ENCODE results near the gene BACH1. TPM values are rescaled to one million over a fixed set of nuclear protein-coding genes. Genes with fewer than 3 reads are reported as not detected.

Gene BACH1
- total and polyA plus RNA-seq, 4 experiments from 2014 or later, result 19.1 to 49.0 (median 32.9) TPM

GRCh38 chr21:29372063-29372802 lies 73.5 kb downstream of the BACH1 start:
- Histone ChIP-seq H3K36me3 (ENCODE audit: insufficient read depth, low read length) (no peaks in the 10 kb centered on the region), H3K4me3 (ENCODE audit: low read length in 2 of 2) (no peak overlapping the region), H3K4me1 (ENCODE audit: insufficient read depth, low read length) (peaks cover 8% of the 10 kb centered on the region), H3K27me3 (ENCODE audit: insufficient read depth, low read length) (no peaks in the 10 kb centered on the region), H3K27ac (ENCODE audit: low read depth, low read length) (no peak overlapping the region), H3K9me3 (ENCODE audit: control insufficient read depth in 1 of 2, low read length in 2 of 2) (no peaks in the 10 kb centered on the region)
- intact Hi-C loops (cut with micrococcal nuclease), result loop anchor here (1.0 kb wide), 4 partner anchors 139 to 282 kb away; no protein-coding TSS in a partner anchor
- H3K9me3 Mint-ChIP-seq, result no peaks in the 10 kb centered on the region
- peaks cover 0 to 2% of the 10 kb centered on the region in 2 donors for H3K36me3 Mint-ChIP-seq
- H3K27ac Mint-ChIP-seq, result peak overlapping the region in 3 of 7 donors; percentile 57 to 63 (median 63)
- peaks cover 9 to 15% (median 10%) of the 10 kb centered on the region in 4 donors for H3K4me1 Mint-ChIP-seq
- POLR2A ChIA-PET (ENCODE audit: partially characterized antibody), result no interaction called here
- no peak overlapping the region for H3K4me3 Mint-ChIP-seq
- CTCF ChIA-PET (ENCODE audit: partially characterized antibody), result interaction anchor here (0.7 to 12.9 kb wide), 21 partner anchors 9 to 626 kb away, joined by 3 to 241 read pairs (median 5); no protein-coding TSS in a partner anchor
- H3K27me3 Mint-ChIP-seq, result no peaks in the 10 kb centered on the region
- DNase-seq, result peak; percentile 58 to 72 (median 67)

- H3K27ac ChIP-seq (ENCODE audit: low read depth, low read length), result no peak overlapping the region
- H3K27ac Mint-ChIP-seq, result no peak overlapping the region
- H3K4me3 ChIP-seq (ENCODE audit: low read length in 2 of 2), result no peak overlapping the region
- intact Hi-C loops (cut with micrococcal nuclease), result no loop called here
- peaks cover 8% of the 10 kb centered on the region for H3K4me1 ChIP-seq (ENCODE audit: insufficient read depth, low read length)
- ChIA-PET POLR2A (ENCODE audit: partially characterized antibody) (no interaction called here), CTCF (ENCODE audit: partially characterized antibody) (interaction anchor here (2.4 to 12.9 kb wide), 2 partner anchors 269 to 282 kb away, joined by 6 to 241 read pairs; no protein-coding TSS in a partner anchor)
- no peaks in the 10 kb centered on the region for H3K9me3 ChIP-seq (ENCODE audit: control insufficient read depth in 1 of 2, low read length in 2 of 2)
- H3K4me3 Mint-ChIP-seq, result no peak overlapping the region
- peaks cover 0 to 2% (median 0%) of the 10 kb centered on the region in 8 donors for H3K9me3 Mint-ChIP-seq
- H3K36me3 Mint-ChIP-seq, result peaks cover 2 to 5% of the 10 kb centered on the region in 2 donors
- no peaks in the 10 kb centered on the region for H3K27me3 ChIP-seq (ENCODE audit: insufficient read depth, low read length)
- H3K27me3 Mint-ChIP-seq, result no peaks in the 10 kb centered on the region
- DNase-seq, result no peak
- H3K4me1 Mint-ChIP-seq, result peaks cover 9 to 15% (median 10%) of the 10 kb centered on the region in 4 donors
- H3K36me3 ChIP-seq (ENCODE audit: insufficient read depth, low read length), result no peaks in the 10 kb centered on the region
Observed at GRCh38 chr21:29374481-29374880, 75.8 kb downstream of the BACH1 start.

- Mint-ChIP-seq H3K36me3 (peaks cover 2 to 5% of the 10 kb centered on the region in 2 donors), H3K27me3 (no peaks in the 10 kb centered on the region), H3K4me1 (peaks cover 9 to 15% (median 10%) of the 10 kb centered on the region in 4 donors), H3K9me3 (peaks cover 0 to 5% (median 0%) of the 10 kb centered on the region in 8 donors), H3K4me3 (peak overlapping the region in 2 of 8 donors; percentile 10 to 35), H3K27ac (peak overlapping the region in 3 of 7 donors; percentile 4 to 44 (median 14))
- Histone ChIP-seq H3K9me3 (ENCODE audit: control insufficient read depth in 1 of 2, low read length in 2 of 2) (no peaks in the 10 kb centered on the region), H3K27ac (ENCODE audit: low read depth, low read length) (no peak overlapping the region), H3K4me1 (ENCODE audit: insufficient read depth, low read length) (peaks cover 8% of the 10 kb centered on the region), H3K4me3 (ENCODE audit: low read length in 2 of 2) (no peak overlapping the region), H3K36me3 (ENCODE audit: insufficient read depth, low read length) (no peaks in the 10 kb centered on the region), H3K27me3 (ENCODE audit: insufficient read depth, low read length) (no peaks in the 10 kb centered on the region)
- intact Hi-C loops (cut with micrococcal nuclease), result loop anchor here (1.0 kb wide), 1 partner anchor 286 kb away; no protein-coding TSS in a partner anchor
- DNase-seq, result peak; percentile 32 to 55 (median 44)
- ChIA-PET CTCF (ENCODE audit: partially characterized antibody) (interaction anchor here (0.6 to 12.9 kb wide), 17 partner anchors 16 to 300 kb away, joined by 3 to 241 read pairs (median 5); no protein-coding TSS in a partner anchor), POLR2A (ENCODE audit: partially characterized antibody) (interaction anchor here (1.0 to 1.1 kb wide), 2 partner anchors 73 to 303 kb away, joined by 3 to 4 read pairs; no protein-coding TSS in a partner anchor)
Observed at GRCh38 chr21:29376556-29376955, 77.8 kb downstream of the BACH1 start.

- Histone ChIP-seq H3K36me3 (ENCODE audit: insufficient read depth, low read length) (no peaks in the 10 kb centered on the region), H3K4me1 (ENCODE audit: insufficient read depth, low read length) (peaks cover 8% of the 10 kb centered on the region), H3K4me3 (ENCODE audit: low read length in 2 of 2) (no peak overlapping the region), H3K27me3 (ENCODE audit: insufficient read depth, low read length) (no peaks in the 10 kb centered on the region), H3K27ac (ENCODE audit: low read depth, low read length) (no peak overlapping the region), H3K9me3 (ENCODE audit: control insufficient read depth in 1 of 2, low read length in 2 of 2) (no peaks in the 10 kb centered on the region)
- intact Hi-C loops (cut with micrococcal nuclease), result no loop called here
- Mint-ChIP-seq H3K4me1 (peaks cover 9 to 13% (median 11%) of the 10 kb centered on the region in 4 donors), H3K9me3 (peaks cover 0 to 5% (median 0%) of the 10 kb centered on the region in 8 donors), H3K4me3 (no peak overlapping the region), H3K27me3 (no peaks in the 10 kb centered on the region), H3K27ac (no peak overlapping the region), H3K36me3 (peaks cover 2 to 5% of the 10 kb centered on the region in 2 donors)
- POLR2A ChIA-PET (ENCODE audit: partially characterized antibody), result interaction anchor here (1.0 to 1.1 kb wide), 2 partner anchors 72 to 303 kb away, joined by 3 to 4 read pairs; no protein-coding TSS in a partner anchor
- CTCF ChIA-PET (ENCODE audit: partially characterized antibody), result interaction anchor here (0.9 to 12.9 kb wide), 10 partner anchors 17 to 297 kb away, joined by 3 to 241 read pairs (median 9); no protein-coding TSS in a partner anchor
- no peak for DNase-seq
Observed at GRCh38 chr21:29377266-29377665, 78.5 kb downstream of the BACH1 start.

- Mint-ChIP-seq H3K4me1 (peaks cover 6 to 11% (median 10%) of the 10 kb centered on the region in 4 donors), H3K36me3 (peaks cover 0 to 8% of the 10 kb centered on the region in 2 donors), H3K9me3 (peaks cover 0 to 5% (median 0%) of the 10 kb centered on the region in 8 donors), H3K27me3 (no peaks in the 10 kb centered on the region), H3K27ac (no peak overlapping the region), H3K4me3 (no peak overlapping the region)
- intact Hi-C loops (cut with micrococcal nuclease), result no loop called here
- POLR2A ChIA-PET (ENCODE audit: partially characterized antibody), result no interaction called here
- Histone ChIP-seq H3K27me3 (ENCODE audit: insufficient read depth, low read length) (no peaks in the 10 kb centered on the region), H3K4me1 (ENCODE audit: insufficient read depth, low read length) (peaks cover 8% of the 10 kb centered on the region), H3K9me3 (ENCODE audit: control insufficient read depth in 1 of 2, low read length in 2 of 2) (no peaks in the 10 kb centered on the region), H3K27ac (ENCODE audit: low read depth, low read length) (no peak overlapping the region), H3K4me3 (ENCODE audit: low read length in 2 of 2) (no peak overlapping the region), H3K36me3 (ENCODE audit: insufficient read depth, low read length) (no peaks in the 10 kb centered on the region)
- CTCF ChIA-PET (ENCODE audit: partially characterized antibody), result interaction anchor here (0.6 to 12.9 kb wide), 4 partner anchors 9 to 296 kb away, joined by 4 to 241 read pairs (median 4); no protein-coding TSS in a partner anchor
- DNase-seq, result no peak
Observed at GRCh38 chr21:29378832-29379231, 80.1 kb downstream of the BACH1 start.

- no peaks in the 10 kb centered on the region for H3K9me3 ChIP-seq (ENCODE audit: control insufficient read depth in 1 of 2, low read length in 2 of 2)
- Mint-ChIP-seq H3K36me3 (peaks cover 0 to 8% of the 10 kb centered on the region in 2 donors), H3K9me3 (peaks cover 0 to 5% (median 0%) of the 10 kb centered on the region in 8 donors), H3K4me1 (peaks cover 6 to 11% (median 10%) of the 10 kb centered on the region in 4 donors), H3K27me3 (no peaks in the 10 kb centered on the region), H3K27ac (no peak overlapping the region), H3K4me3 (no peak overlapping the region)
- POLR2A ChIA-PET (ENCODE audit: partially characterized antibody), result no interaction called here
- intact Hi-C loops (cut with micrococcal nuclease), result no loop called here
- no peaks in the 10 kb centered on the region for H3K36me3 ChIP-seq (ENCODE audit: insufficient read depth, low read length)
- H3K27ac ChIP-seq (ENCODE audit: low read depth, low read length), result no peak overlapping the region
- CTCF ChIA-PET (ENCODE audit: partially characterized antibody), result interaction anchor here (1.4 to 12.9 kb wide), 3 partner anchors 10 to 287 kb away, joined by 4 to 241 read pairs (median 5); no protein-coding TSS in a partner anchor
- H3K4me1 ChIP-seq (ENCODE audit: insufficient read depth, low read length), result peaks cover 8% of the 10 kb centered on the region
- H3K4me3 ChIP-seq (ENCODE audit: low read length in 2 of 2), result no peak overlapping the region
- DNase-seq, result no peak
- no peaks in the 10 kb centered on the region for H3K27me3 ChIP-seq (ENCODE audit: insufficient read depth, low read length)
Observed at GRCh38 chr21:29379517-29380054, 80.9 kb downstream of the BACH1 start.

Data from CD4-positive, alpha-beta memory T cell (primary cell).